Stimulated activated CD4-positive, alpha-beta T cell treated with anti-CD3 and anti-CD28 coated beads, Interleukin-1b, Interleukin-23, amount 100 ng/mL, for 24 hours (primary cell): ENCODE results near the gene MAST3.

ENCODE experiments used
- DNase-seq, 4 experiments: peaks; one replicate each; pipeline ENCODE4 v3.0.0-alpha.2; 2020; ENCODE audit warnings: low read depth in 4 of 4, low spot score in 1 of 4

The MAST3 gene

DNA sequence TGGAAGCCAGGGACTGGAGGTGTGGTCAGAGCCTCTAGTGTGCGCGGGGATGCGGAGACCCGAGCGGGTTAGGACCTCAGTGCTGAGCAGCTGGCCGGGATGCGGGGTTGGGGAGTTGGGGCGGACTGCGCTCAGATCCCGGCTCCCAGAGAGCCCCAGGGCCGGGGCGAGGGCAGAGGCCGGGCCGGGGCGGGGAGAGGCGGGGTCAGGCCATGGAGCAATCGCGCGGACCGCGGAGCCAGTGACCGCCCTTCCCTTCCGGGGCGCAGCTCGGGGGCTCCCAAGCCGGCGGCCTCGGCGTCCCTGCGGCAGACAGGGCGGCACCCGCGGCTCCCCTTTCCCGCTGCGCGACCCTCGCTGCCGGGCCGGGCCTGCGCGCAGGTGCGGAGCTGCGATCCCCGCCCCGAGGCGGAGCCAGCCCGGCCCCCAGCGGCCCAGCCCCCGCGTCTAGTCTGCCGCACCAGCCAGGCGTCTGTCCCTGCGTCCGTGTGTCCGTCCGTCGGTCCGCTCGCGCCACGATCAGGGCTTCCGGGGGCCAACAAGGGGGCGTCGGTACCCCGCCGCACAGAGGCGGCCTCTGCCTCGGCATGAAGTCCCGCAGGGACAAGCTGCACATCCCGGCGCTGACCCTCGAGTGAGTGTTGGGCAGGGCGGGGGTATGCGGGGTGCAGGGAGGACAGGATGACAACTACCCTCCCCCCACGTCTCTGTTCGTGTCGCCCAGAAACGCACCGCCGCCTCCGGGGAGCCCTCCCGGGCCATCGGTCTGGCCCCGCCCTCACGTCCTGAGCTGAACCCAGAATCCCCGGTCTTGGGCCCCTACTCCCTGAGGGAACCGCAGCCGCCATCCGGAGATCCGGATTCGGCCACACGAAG is 12.4 kb downstream of the MAST3 start:
- DNase-seq = no peak

DNA sequence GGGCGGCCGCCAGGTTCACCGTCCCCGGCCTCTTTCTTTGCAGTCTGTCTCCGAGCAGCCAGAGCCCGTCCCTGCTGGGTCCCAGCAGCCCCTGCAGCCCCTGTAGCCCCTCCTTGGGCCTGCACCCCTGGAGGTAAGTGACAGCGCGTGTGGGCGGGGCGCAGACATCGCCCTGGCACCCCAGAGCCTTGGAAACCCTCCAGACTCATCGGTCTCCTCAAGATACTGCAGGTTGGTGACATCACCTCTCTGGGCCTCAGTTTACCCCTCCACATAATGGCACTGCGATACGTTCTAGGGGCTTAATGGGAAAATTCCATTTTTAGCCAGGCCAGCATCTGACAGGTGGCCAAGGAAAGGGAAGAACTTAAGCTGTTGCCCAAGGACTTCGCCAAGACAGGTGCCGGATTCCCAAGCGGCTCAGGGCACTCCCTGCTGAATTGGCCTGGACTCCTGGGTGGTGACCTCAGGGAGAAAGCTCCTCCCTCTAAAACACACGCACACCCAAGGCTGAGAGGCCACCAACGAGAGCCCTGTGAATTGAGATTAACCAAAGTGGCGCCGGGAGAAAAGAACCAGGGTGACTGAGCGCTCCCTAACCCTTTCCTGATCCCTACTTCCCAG is 13.1 kb downstream of the MAST3 start:
- DNase-seq = no peak

DNA sequence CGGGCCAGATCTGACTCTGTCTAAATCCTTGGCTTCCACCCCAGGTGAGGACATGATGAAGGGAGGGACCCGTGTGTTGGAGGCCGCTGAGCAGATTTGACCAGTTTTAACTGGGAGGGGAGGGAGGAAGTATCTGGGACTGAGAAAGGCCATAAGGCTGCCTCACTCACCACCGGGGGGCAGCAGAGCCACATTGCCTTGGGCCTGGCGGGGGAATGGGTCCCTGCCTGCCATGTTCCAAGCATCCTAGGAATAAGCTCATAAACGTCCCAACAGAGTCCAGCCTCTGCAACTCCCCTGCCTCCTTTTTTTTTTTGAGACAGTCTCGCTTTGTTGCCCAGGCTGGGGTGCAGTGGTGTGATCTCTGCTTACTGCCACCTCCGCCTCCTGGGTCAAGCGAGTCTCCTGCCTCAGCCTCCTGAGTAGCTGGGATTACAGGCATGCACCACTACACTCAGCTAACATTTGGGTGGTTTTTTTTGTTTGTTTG is 15.5 kb downstream of the MAST3 start:
- DNase-seq = peak; percentile 52 to 73 (median 66)

DNA sequence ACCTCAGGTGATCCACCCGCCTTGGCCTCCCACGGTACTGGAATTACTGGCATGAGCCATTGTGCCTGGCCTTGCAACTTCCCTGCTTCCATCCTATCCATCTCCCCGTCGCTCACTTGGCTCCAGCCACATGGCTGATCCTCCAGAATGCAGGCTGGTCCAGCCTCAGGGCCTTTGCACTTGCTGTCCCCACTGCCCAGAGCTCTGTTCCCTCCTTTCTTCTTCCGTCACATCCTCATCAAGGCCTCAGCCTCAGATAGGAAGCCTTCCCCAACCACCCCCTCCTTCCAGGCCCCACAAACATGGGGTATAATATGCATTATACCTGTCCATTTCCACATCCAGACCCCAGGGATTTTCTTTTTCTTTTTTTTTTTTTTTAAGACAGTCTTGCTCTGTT is 16.2 kb downstream of the MAST3 start:
- no peak for DNase-seq

DNA sequence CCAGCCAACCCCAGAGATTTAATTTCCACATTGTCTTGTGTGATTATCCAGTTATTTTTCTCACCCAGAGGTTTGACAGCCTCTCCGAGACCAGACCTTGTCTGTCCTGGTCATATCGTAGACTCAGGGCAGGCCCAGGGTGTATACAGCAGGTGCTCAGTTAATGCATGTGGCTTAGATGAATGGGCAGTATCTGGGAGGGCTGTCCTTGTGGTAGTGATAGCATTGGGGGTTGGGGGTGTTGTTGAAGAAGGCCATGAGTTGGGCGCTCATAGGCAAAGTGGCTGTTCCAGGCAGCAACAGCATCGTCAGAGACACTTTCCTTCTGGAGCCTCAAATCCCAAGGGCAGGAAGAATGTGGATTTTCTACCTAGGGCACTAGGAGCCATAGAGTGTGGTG is 16.9 kb downstream of the MAST3 start:
- no peak for DNase-seq

DNA sequence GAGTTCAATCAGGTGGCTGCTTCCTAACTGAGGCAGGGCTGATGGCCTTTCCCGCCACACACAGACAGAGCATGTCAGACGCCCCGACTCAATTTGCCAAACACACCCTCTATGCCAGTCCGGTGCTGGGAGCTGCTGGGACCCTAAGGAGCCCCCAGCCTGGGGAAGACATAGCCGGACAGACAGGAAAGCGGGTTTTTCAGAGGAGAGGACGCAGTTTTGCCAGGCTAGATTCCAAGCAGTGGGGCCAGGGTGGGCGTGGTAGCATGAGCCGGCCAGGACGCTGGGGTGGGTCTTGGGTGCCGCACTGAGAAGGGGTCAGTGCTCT is 19.8 kb downstream of the MAST3 start:
- DNase-seq = no peak

DNA sequence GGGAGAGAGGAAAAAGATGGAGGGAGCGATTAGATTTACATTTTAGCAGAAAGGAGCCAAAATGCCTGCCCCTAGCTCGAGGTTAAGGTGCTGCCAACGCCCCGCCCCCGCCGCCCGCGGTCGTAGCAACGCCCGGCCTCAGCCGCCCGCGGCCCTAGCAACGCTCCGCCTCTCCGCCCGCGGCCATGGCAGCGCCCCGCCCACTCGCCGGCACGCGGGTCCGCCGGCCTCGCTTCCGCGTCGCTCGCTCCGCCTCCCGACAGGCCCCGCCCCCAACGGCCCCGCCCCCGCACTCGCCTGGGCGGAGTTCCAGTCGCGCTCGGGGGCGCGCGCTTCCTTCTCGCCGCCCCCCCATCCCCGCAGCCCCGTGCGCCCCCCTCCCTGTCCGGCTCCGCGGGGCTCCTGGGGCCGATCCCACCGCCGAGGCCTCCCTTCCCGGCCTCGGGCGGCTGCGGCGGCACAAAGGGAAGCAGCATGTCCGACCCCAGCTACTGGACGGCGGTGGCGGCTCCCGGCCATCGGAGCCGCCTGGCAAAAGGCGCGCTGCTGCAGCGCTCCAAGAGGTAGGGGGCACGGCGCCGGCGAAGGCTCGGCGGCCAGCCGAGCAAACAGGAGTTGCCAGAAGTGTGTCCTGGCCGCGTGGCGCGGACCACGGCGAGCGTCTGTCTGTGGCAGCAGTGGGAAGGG is 20.3 kb downstream of the MAST3 start:
- peak; percentile 89 to 95 (median 91) for DNase-seq

DNA sequence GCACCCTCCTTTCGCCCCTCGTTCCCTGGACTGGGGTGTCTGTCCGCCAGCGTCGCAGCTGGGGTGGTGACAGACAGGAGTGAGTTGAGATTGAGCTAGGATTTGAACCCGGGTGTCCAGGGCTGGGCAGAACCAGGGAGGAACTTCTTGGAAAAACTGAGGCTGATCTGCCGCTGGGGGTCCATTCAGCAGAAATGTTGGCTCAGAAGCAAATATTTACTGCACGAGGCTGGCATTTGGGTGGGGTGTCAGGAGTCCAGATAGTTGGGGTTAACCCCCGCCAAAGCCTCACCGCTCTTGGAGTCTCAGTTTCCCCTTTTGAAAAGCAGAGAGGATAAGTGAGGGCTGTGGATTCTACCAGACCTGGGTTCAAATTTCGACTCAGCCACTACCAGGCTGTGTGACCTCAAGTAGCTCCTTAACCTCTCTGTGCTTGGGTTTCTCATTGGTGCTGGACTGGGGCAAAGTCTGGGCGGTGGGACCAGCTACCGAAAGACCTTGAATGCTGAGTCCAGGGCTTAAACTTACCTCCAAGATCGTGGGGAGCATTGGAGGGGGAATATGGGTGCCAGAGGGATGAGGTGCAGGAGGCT is 20.9 kb downstream of the MAST3 start:
- no peak for DNase-seq

DNA sequence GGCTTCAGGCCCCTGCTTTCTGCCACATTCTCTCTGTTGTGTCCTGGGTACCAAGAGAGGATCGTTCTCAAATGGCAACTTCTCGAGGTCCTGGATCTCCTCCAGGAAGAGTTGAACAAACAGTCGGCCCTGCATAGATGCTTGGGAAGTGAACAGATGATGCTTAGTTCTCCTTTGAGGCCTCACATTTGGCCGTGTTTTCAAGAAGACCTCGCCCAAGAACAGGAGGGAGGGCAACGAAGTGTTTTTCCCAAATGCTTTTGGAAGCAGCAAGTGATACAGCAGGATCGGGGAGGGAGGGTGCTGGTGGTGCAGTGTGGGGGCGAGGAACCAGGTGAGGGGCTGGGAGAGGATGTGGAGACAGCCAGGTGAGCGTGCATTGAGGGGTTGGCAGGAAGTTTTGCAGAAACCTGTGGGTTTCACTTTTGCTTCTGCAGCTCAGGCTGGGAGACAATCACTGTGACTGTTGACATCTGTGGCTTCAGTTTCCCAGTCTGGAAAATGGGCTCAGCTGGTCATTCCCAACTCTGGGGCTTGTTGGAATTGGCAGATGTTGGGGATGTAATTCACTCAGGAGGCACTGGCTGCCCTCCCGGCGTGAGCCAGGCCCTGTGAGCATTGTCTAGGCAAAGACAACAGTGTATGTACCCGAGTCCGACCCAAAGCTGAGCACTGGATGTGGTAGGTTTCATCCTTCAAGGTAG is 21.6 kb downstream of the MAST3 start:
- no peak for DNase-seq

DNA sequence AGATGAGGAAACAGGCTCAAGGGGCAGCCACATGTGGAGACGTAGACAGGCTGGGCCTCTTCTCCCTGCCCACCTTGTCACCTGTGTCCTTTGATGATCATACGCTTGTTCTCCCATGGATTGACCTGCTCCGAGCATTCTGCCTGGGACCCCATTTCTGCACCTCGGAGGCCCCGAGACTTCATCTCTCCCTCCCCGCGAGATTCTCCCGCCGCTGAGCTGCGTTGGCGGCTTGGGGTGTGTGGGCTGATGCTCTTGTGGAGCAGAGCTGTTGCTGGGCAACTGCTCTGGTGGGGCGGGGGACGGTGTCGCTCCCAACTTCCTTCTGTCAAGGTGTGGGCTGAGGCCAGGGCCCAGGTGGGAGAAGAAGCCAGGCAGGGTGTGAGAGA is 22.1 kb downstream of the MAST3 start:
- DNase-seq = peak in 1 of 4 experiments; percentile 34

DNA sequence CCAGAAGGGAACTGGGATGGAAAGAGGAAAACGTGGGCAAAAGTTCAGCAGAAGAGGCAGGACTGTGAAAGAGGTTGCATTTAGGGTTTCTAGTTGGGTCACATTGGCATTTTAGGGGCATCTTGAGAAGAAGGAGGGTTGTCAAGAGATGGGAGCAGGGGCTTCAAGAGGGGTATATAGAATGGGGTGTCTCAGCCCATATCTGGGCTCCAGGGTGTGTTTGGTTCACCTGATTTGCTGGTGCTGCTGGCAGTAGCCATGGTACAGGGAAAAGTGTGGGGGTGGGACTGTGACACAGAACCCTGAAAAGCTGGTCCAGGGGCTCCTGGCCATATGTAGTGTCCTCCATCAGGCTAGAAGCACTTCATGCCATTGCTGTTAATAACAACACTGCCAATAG is 22.5 kb downstream of the MAST3 start:
- DNase-seq = no peak

DNA sequence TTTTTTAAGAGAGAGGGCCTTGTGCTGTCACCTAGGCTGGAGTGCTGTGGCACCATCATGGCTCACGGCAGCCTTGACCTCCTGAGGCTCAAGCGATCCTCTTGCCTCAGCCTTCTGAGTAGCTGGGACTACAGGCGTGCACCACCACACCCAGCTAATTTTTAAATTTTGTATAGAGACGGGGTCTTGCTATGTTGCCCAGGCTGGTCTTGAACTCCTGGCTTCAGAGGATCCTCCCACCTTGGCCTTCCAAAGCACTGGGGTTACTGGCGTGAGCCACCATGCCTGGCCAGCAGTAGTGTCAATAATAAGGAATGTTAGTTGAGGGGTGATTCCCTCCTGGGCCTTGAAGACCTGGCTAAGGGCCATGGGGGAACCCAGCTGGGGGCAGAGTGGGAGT is 23.6 kb downstream of the MAST3 start:
- DNase-seq = no peak

DNA sequence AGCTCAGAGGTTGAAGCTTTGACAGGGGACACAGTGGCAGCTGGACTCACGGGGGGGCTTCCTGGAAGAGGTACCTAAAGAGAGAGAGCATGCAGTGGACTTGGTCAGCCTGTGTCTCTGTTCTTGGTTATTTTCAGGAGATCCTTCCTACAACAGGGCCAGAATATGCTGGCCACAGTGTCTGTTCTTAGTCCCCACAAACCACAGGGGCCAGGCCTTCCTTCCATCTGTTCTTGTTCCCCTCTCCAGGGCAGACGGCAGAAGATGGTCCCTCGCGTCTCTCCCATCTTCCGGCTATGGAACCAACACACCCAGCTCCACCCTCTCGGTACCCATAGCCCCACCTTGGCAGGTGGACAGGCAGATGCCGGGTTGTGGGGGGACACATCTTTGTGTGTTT is 24.8 kb downstream of the MAST3 start:
- DNase-seq = no peak

DNA sequence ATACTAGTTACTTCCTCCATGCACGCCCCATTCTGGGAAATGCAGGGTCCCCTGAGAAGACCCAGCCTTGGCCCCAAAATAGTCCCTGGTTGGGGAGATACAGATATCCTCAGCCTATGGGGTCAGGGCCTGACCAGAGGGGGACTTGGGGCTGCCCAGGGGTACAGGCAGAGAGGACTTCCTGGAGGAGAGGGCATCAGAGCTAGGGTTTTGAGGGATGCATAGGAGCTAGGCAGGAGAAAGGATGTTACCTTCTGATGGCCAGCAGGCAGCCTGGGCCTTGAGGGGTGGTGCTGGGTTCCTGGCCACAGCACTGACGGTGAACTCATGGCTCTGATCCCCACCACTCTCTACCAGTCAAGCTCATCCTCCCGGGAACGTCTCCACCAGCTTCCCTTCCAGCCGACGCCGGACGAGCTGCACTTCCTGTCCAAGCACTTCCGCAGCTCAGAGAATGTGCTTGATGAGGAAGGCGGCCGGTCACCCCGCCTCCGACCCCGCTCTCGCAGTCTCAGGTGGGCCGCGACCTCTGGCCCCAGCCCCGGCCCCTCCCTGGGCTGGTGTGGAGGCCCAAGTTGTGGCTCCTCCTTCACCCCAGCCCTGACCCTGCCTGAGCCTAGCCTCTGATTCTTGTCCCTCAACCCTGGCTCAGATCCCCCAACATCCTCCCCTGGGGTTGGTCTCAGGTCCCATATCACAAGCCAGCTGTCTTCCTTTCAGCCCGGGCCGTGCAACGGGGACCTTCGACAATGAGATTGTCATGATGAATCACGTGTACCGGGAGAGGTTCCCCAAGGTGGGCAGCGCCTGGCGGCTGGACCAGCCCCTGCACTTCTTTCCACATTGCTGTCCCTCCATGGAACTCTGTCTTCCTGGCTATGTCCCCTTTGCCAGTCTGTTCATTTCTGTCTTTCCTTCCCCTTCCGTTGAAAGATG is 25.6 kb downstream of the MAST3 start:
- DNase-seq = no peak

DNA sequence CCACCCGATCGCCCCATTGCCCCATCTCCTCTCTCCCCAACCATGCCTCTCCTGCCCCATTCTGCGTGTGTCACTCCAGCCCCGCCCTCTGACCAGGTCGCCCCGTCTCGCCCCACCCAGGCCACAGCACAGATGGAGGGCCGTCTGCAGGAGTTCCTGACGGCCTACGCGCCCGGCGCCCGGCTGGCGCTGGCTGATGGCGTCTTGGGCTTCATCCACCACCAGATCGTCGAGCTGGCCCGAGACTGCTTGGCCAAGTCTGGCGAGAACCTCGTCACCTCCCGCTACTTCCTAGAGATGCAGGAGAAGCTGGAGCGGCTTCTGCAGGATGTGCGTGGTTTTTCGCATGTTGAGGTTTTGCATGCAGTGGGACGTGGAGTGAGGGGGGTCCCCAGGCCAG is 26.2 kb downstream of the MAST3 start:
- DNase-seq = no peak

DNA sequence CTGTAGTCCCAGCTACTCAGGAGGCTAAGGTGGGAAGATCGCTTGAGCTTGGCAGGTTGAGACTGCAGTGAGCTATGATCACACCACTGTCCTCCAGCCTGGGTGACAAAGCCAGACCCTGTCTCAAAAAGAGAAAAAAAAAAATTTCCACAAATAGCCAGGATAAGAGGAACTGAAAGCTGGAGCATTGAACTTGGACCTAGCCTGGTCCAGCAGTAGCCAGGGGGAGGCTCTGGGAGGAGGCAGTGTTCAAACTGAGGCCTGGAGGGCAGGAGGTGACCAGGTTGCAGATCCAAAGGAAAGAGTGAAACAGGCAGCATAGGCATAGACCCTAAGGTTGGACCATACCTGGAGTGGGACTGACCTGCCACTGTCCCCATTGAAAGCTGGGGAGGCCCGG is 28.5 kb downstream of the MAST3 start:
- no peak for DNase-seq

DNA sequence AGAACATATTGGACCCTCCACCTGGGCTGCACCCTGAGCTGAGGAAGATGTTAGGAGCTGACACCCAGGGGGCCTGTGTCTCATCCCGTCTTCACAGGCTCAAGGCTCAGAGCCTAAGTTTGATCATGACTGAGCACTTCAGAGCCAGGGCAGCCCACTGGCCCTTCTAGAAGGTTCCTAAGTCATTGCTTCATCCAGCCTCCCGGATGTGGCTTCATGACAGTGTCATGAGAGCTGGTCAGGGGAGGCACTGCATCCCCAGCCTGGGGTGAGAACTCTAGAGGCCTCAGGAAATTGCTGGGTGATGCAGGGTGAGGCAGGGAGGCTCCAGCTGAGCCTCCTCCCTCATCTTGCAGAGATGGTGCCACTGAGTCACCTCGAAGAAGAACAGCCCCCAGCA is 30.5 kb downstream of the MAST3 start:
- no peak for DNase-seq

DNA sequence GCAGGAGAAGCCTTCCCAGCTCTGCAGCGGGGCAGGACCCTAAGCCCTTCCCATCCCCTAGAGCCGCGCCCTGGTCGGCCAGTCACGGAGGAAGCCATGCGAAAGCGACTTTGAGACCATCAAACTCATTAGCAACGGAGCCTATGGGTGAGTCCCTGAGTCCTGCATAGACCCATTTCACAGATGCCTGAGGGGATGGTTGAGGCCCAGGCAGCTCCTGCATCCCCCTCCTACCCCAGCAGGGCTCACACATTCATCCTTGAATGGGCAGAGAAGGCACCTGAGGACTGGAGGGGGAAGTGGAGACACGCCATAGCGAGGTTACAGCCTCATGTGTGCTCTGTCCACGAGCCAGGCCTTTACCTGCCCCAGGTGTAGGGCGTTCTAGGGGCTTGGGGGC is 31.2 kb downstream of the MAST3 start:
- DNase-seq = no peak

DNA sequence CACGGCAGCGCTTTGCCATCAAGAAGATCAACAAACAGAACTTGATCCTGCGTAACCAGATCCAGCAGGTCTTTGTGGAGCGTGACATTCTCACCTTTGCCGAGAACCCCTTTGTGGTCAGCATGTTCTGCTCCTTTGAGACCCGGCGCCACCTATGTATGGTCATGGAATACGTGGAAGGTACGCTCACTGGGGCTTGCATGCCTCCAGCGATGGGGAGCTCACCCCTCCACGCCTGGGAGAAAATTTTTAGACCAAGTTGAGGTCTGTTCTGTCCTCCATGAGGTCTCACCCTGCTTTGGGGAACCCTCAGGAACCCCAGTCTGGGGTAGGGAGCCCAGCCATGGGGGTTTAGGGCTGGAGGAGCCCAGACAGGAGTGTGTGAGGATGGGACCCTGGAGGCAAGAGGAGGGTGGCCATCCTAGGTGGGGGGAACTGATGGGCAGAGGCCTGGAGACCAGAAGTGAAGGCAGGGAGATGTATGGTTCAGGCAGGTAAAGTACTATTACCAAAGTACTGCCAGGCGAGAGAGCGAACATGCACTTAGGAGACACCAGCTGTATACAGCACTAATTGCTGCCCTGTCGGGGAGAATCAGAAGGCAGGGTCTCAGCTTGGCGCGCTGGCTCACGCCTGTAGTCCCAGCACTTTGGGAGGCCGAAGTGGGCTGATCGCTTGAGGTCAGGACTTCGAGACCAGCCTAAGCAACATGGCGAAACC is 33.1 kb downstream of the MAST3 start:
- DNase-seq = no peak
